GM23338 (cell line): ENCODE measurements around the gene ZDHHC9. TPM values are rescaled to one million over a fixed set of nuclear protein-coding genes. Genes with fewer than 3 reads are reported as not detected.

Experiments
- ATAC-seq: fragments of 200-7000 bp; cut with Tn5 transposase; 3 replicates; pipeline ENCODE4 v1.9.1; 2020
- DNase-seq: peaks from one replicate; pipeline ENCODE4 v3.0.0-alpha.2; 2015; ENCODE audit warnings: low spot score
- H2AFZ ChIP-seq: fragments of 200-600 bp; sonication (generic); 2 replicates; pipeline ENCODE4 v1.8.0; 2016; ENCODE audit warnings: antibody characterized with exemption, mild to moderate bottlenecking, moderate library complexity
- H3F3A ChIP-seq: fragments of 200-600 bp; sonication (generic); replicated peaks from 2 replicates; pipeline ENCODE4 v1.8.0; 2017; ENCODE audit warnings: antibody characterized with exemption, mixed run types, low read depth
- H3K27ac ChIP-seq: fragments of 200-600 bp; sonication (generic); 2 replicates; pipeline ENCODE4 v1.6.1; 2016; ENCODE audit warnings: low read depth
- H3K27me3 ChIP-seq: fragments of 200-600 bp; sonication (generic); 2 replicates; pipeline ENCODE4 v1.8.0; 2016; ENCODE audit warnings: mild to moderate bottlenecking, mixed run types, moderate library complexity; ENCODE audit not compliant: insufficient read depth
- H3K36me3 ChIP-seq: fragments of 200-600 bp; sonication (generic); 2 replicates; pipeline ENCODE4 v1.8.0; 2016; ENCODE audit warnings: mild to moderate bottlenecking; ENCODE audit not compliant: insufficient read depth
- H3K4me1 ChIP-seq: fragments of 200-600 bp; sonication (generic); 2 replicates; pipeline ENCODE4 v1.8.0; 2016; ENCODE audit warnings: mild to moderate bottlenecking, moderate library complexity; ENCODE audit not compliant: insufficient read depth
- H3K4me2 ChIP-seq: fragments of 200-600 bp; sonication (generic); 2 replicates; pipeline ENCODE4 v1.7.1; 2017; ENCODE audit warnings: mixed run types
- H3K4me3 ChIP-seq: fragments of 200-600 bp; sonication (generic); 2 replicates; pipeline ENCODE4 v1.6.1; 2016; ENCODE audit warnings: mixed run types
- H3K79me2 ChIP-seq: fragments of 200-600 bp; sonication (generic); replicated peaks from 2 replicates; pipeline ENCODE4 v1.8.0; 2017; ENCODE audit warnings: mild to moderate bottlenecking; ENCODE audit not compliant: insufficient read depth
- H3K9me2 ChIP-seq: fragments of 200-600 bp; sonication (generic); 2 replicates; pipeline ENCODE4 v1.8.0; 2017; ENCODE audit not compliant: insufficient read depth
- H4K20me1 ChIP-seq: fragments of 200-600 bp; sonication (generic); replicated peaks from 2 replicates; pipeline ENCODE4 v1.8.0; 2017; ENCODE audit warnings: mild to moderate bottlenecking; ENCODE audit not compliant: insufficient read depth
- H3K27ac Mint-ChIP-seq: 2 replicates; pipeline ENCODE4 v1.8.0; 2020; ENCODE audit warnings: inconsistent platforms, mild to moderate bottlenecking, moderate library complexity, mixed read lengths
- H3K27me3 Mint-ChIP-seq: 3 replicates; pipeline ENCODE4 v1.8.0; 2022; ENCODE audit warnings: low read depth, mild to moderate bottlenecking, moderate library complexity, mixed read lengths, inconsistent platforms; ENCODE audit not compliant: insufficient read depth, poor library complexity
- H3K36me3 Mint-ChIP-seq: 3 replicates; pipeline ENCODE4 v1.8.0; 2021; ENCODE audit warnings: low read depth, mild to moderate bottlenecking, inconsistent platforms, moderate library complexity, mixed read lengths
- H3K4me1 Mint-ChIP-seq: 3 replicates; pipeline ENCODE4 v1.8.0; 2020; ENCODE audit warnings: mild to moderate bottlenecking, inconsistent platforms, mixed read lengths
- H3K4me3 Mint-ChIP-seq: 3 replicates; pipeline ENCODE4 v1.8.0; 2021; ENCODE audit warnings: moderate library complexity, mild to moderate bottlenecking, inconsistent platforms, mixed read lengths
- H3K9me3 Mint-ChIP-seq: 3 replicates; pipeline ENCODE4 v1.8.0; 2020; ENCODE audit warnings: moderate library complexity, mild to moderate bottlenecking, inconsistent platforms, mixed read lengths
- CREB1 ChIP-seq: fragments of 250-450 bp; sonication (Bioruptor Pico); IDR thresholded peaks from 2 replicates; pipeline ENCODE4 v1.5.0; 2020; ENCODE audit warnings: low read depth, mild to moderate bottlenecking, moderate library complexity
- CTCF ChIP-seq, 2 experiments: fragments of 200-600 bp in 1 of 2; sonication (generic) in 1 of 2; conservative IDR thresholded peaks; 2 replicates each; pipeline versions ENCODE4 v1.5.1 to v1.6.1; 2016 to 2017; ENCODE audit warnings: antibody characterized with exemption in 2 of 2, low read depth in 2 of 2, mild to moderate bottlenecking in 2 of 2, moderate library complexity in 1 of 2
- EZH2 ChIP-seq: fragments of 200-600 bp; sonication (generic); IDR thresholded peaks from one replicate; pipeline ENCODE4 v1.8.0; 2017; ENCODE audit warnings: antibody characterized with exemption, mild to moderate bottlenecking, low read depth; ENCODE audit not compliant: unreplicated experiment
- EZH2phosphoT487 ChIP-seq: fragments of 200-600 bp; sonication (generic); IDR thresholded peaks from one replicate; pipeline ENCODE4 v1.8.1; 2018; ENCODE audit warnings: antibody characterized with exemption; ENCODE audit not compliant: unreplicated experiment
- JUNB ChIP-seq: IDR thresholded peaks from one replicate; pipeline ENCODE4 v1.6.1; 2016; ENCODE audit warnings: antibody characterized with exemption; ENCODE audit not compliant: unreplicated experiment
- POLR2AphosphoS5 ChIP-seq: IDR thresholded peaks from 2 replicates; pipeline ENCODE4 v1.6.1; 2016; ENCODE audit warnings: antibody characterized with exemption, low read depth
- REST ChIP-seq: IDR thresholded peaks from one replicate; pipeline ENCODE4 v1.6.1; 2018; ENCODE audit warnings: antibody characterized with exemption; ENCODE audit not compliant: unreplicated experiment
- STAT1 ChIP-seq: IDR thresholded peaks from one replicate; pipeline ENCODE4 v1.6.1; 2016; ENCODE audit warnings: antibody characterized with exemption; ENCODE audit not compliant: unreplicated experiment
- ZNF114 ChIP-seq: fragments of 250-450 bp; sonication (Bioruptor Pico); IDR thresholded peaks from 2 replicates; pipeline ENCODE4 v1.5.0; 2020; ENCODE audit warnings: mild to moderate bottlenecking, moderate library complexity
- ZNF331 ChIP-seq: fragments of 250-450 bp; sonication (Bioruptor Pico); IDR thresholded peaks from 2 replicates; pipeline ENCODE4 v1.5.0; 2020; ENCODE audit warnings: low read depth, mild to moderate bottlenecking, moderate library complexity
- polyA plus RNA-seq: library from polyadenylated mRNA; unstranded; fragments of >200 nt; fragmentation: Nextera tagmentation; extraction: Ambion mirVana; gene quantifications from 2 replicates; pipeline ENCODE4 v1.2.1, GENCODE V29; 2016
- total RNA-seq: library from RNA; depleted of rRNA; stranded (reverse); fragments of >200 nt; shearing (Covaris generic); gene quantifications from 2 replicates; pipeline ENCODE4 v1.2.3, GENCODE V29; 2014
- TF ChIP-seq, protein P1 (sequence below): IDR thresholded peaks from 2 replicates; pipeline ENCODE4 v1.6.1; 2016; ENCODE audit warnings: antibody characterized with exemption

Gene ZDHHC9
- total and polyA plus RNA-seq, 2 experiments from 2014 or later: 14.2 to 17.6 TPM

DNA sequence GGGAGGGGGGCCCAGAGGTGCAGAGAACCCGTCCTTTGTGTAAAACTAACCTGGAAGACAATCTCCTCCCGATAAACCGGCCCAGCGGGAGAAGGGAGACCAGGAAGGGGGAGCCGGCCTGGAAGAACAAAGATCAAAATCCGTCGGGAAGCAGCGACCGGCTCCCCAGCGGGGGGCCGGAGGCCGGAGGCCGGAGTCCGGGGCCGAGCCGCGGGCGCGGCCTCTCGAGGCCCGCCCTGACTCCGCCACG lies 552 bp downstream of the ZDHHC9 start (continued):
- no peak for TF ChIP-seq REST
- TF ChIP-seq EZH2: no peak
- TF ChIP-seq ZNF331 (CRISPR knock-in tag): no peak
- TF ChIP-seq CREB1 (CRISPR knock-in tag): no peak
- no peak for TF ChIP-seq ZNF114 (CRISPR knock-in tag)
- no peak for TF ChIP-seq POLR2AphosphoS5
- TF ChIP-seq STAT1: no peak
- TF ChIP-seq, protein P1, sequence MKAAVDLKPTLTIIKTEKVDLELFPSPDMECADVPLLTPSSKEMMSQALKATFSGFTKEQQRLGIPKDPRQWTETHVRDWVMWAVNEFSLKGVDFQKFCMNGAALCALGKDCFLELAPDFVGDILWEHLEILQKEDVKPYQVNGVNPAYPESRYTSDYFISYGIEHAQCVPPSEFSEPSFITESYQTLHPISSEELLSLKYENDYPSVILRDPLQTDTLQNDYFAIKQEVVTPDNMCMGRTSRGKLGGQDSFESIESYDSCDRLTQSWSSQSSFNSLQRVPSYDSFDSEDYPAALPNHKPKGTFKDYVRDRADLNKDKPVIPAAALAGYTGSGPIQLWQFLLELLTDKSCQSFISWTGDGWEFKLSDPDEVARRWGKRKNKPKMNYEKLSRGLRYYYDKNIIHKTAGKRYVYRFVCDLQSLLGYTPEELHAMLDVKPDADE: no peak
- TF ChIP-seq JUNB: no peak
- no peak for TF ChIP-seq EZH2phosphoT487
- no peak for TF ChIP-seq CTCF (conservative IDR thresholded peaks at IDR 0.05; ENCODE audit: low read depth in 2 of 2)

DNA sequence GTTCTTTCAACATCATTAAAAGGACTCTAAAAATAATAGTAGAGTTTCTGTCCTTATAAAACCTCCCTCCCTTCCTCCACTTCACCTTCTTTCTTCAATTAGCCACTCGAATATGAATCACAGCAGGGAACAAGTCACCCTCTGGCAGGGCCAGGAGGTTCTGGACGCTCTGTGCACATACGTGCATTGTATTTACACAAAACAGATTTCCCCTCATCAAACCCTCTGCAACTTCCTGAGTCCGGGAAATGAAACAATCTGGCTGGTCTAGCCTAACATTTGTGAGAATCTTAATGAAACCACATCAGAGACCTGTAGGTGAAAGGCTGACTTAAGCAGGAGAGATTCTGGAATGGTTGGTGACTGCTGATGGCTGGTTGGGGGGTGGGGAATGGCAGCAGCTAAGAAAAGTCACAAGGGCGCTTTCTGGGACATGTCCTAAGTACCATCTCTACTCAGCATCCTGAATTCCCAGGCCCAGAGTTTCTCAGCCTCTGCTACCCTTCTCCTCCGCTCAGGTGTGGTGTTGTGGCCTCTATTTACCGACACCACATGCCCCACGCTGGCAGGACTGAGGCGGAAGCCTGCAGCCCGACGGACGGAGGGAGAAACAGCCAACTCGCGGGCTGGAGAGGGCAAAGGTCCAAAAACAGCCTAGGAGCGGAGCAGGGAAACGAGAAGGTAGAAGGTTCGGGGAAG lies 1.0 kb downstream of the ZDHHC9 start:
- peak; percentile 30 for DNase-seq
- no peaks in the 10 kb centered on the region; the same call in 1 of the 2 replicates for H3K4me1 ChIP-seq
- Mint-ChIP-seq H3K4me3 (peak overlapping the region; percentile 92), H3K27ac (no peak overlapping the region), H3K4me1 (peaks cover 21% of the 10 kb centered on the region), H3K9me3 (no peaks in the 10 kb centered on the region), H3K36me3 (peaks cover 7% of the 10 kb centered on the region; the same call in 2 of the 3 replicates), H3K27me3 (peaks cover 3% of the 10 kb centered on the region)
- peak overlapping the region; percentile 80 for H3K4me3 ChIP-seq
- no peaks in the 10 kb centered on the region for H3F3A ChIP-seq
- peak overlapping the region; percentile 80 for H3K4me2 ChIP-seq
- H3K27me3 ChIP-seq: no peaks in the 10 kb centered on the region
- peak; percentile 12 for ATAC-seq
- H3K27ac ChIP-seq: no peak overlapping the region
- TF ChIP-seq CREB1 (CRISPR knock-in tag): no peak
- TF ChIP-seq ZNF331 (CRISPR knock-in tag): no peak
- TF ChIP-seq REST: no peak
- no peak for TF ChIP-seq STAT1
- peaks cover 19% of the 10 kb centered on the region for H3K79me2 ChIP-seq
- no peaks in the 10 kb centered on the region for H4K20me1 ChIP-seq
- H2AFZ ChIP-seq: peak overlapping the region; percentile 87
- H3K9me2 ChIP-seq: no peaks in the 10 kb centered on the region
- no peaks in the 10 kb centered on the region for H3K36me3 ChIP-seq
